Measurements from ENCODE around the gene TTC9B. TPM values are rescaled to one million over a fixed set of nuclear protein-coding genes. Genes with fewer than 3 reads are reported as not detected.
"Not testable (repeated sequence)": the region's sequence is repeated elsewhere in the genome, so short reads cannot be mapped to it uniquely, and the experiment has no call there.

Gene TTC9B
- total and polyA plus RNA-seq, 4 donors = 19.9 to 139 (median 83.9) TPM

- Histone ChIP-seq H3K4me1 (ENCODE audit: control insufficient read depth, insufficient read depth, low read length) (peaks cover 22% of the 10 kb centered on the region), H3K27me3 (ENCODE audit: control insufficient read depth, insufficient read depth, low read length) (no peaks in the 10 kb centered on the region), H3K4me3 (ENCODE audit: low read depth, low read length) (peak within 1 kb of the TSS; percentile 80), H3K36me3 (ENCODE audit: control insufficient read depth, insufficient read depth, low read length) (peaks cover 8% of the 10 kb centered on the region), H3K27ac (ENCODE audit: low read depth, low read length) (peak within 1 kb of the TSS; percentile 88), H3K9me3 (ENCODE audit: control insufficient read depth, insufficient read depth, low read length) (no peaks in the 10 kb centered on the region)
- WGBS (ENCODE audit: insufficient coverage) = under 1% methylated on average over 112 of the region's 116 CpGs
- peak; percentile 40 to 91 (median 64) for DNase-seq (ENCODE audit: low read depth in 4 of 6, low spot score in 6 of 6)
These were observed 27.0 kb downstream of the TTC9B start, which contains the start of gene MAP3K10 for GRCh38 chr19:40190891-40191835. Gene MAP3K10 (plus strand): TSS chr19:40191426. CDS start chr19:40192032, 606 bp downstream.

- no peak overlapping the region for H3K27ac ChIP-seq (ENCODE audit: low read depth, low read length)
- no peaks in the 10 kb centered on the region for H3K4me1 ChIP-seq (ENCODE audit: control insufficient read depth, insufficient read depth, low read length)
- 100% methylated on average over 1 of the region's 1 CpG for WGBS (ENCODE audit: insufficient coverage)
- no peaks in the 10 kb centered on the region for H3K9me3 ChIP-seq (ENCODE audit: control insufficient read depth, insufficient read depth, low read length)
- H3K36me3 ChIP-seq (ENCODE audit: control insufficient read depth, insufficient read depth, low read length) = no peaks in the 10 kb centered on the region
- H3K27me3 ChIP-seq (ENCODE audit: control insufficient read depth, insufficient read depth, low read length) = no peaks in the 10 kb centered on the region
- DNase-seq (ENCODE audit: low read depth in 4 of 6, low spot score in 6 of 6) = no peak
- no peak overlapping the region for H3K4me3 ChIP-seq (ENCODE audit: low read depth, low read length)
These were observed 33.9 kb downstream of the TTC9B start for GRCh38 chr19:40184273-40184672.

GRCh38 chr19:40178756-40179155 is 39.4 kb downstream of the TTC9B start:
- Histone ChIP-seq H3K4me1 (ENCODE audit: control insufficient read depth, insufficient read depth, low read length) (no peaks in the 10 kb centered on the region), H3K9me3 (ENCODE audit: control insufficient read depth, insufficient read depth, low read length) (no peaks in the 10 kb centered on the region), H3K27me3 (ENCODE audit: control insufficient read depth, insufficient read depth, low read length) (no peaks in the 10 kb centered on the region), H3K27ac (ENCODE audit: low read depth, low read length) (no peak overlapping the region), H3K4me3 (ENCODE audit: low read depth, low read length) (no peak overlapping the region), H3K36me3 (ENCODE audit: control insufficient read depth, insufficient read depth, low read length) (no peaks in the 10 kb centered on the region)
- no peak for DNase-seq (ENCODE audit: low read depth in 4 of 6, low spot score in 6 of 6)
- 87% methylated on average over 4 of the region's 4 CpGs for WGBS (ENCODE audit: insufficient coverage)

GRCh38 chr19:40177286-40178070 is 40.7 kb downstream of the TTC9B start:
- no peak overlapping the region for H3K4me3 ChIP-seq (ENCODE audit: low read depth, low read length)
- WGBS (ENCODE audit: insufficient coverage) = 79% methylated on average over 2 of the region's 5 CpGs
- no peaks in the 10 kb centered on the region for H3K27me3 ChIP-seq (ENCODE audit: control insufficient read depth, insufficient read depth, low read length)
- no peak for DNase-seq (ENCODE audit: low read depth in 4 of 6, low spot score in 6 of 6)
- H3K9me3 ChIP-seq (ENCODE audit: control insufficient read depth, insufficient read depth, low read length) = no peaks in the 10 kb centered on the region
- H3K4me1 ChIP-seq (ENCODE audit: control insufficient read depth, insufficient read depth, low read length) = no peaks in the 10 kb centered on the region
- H3K36me3 ChIP-seq (ENCODE audit: control insufficient read depth, insufficient read depth, low read length) = no peaks in the 10 kb centered on the region
- H3K27ac ChIP-seq (ENCODE audit: low read depth, low read length) = no peak overlapping the region

GRCh38 chr19:40175820-40176219 is 42.4 kb downstream of the TTC9B start:
- no peaks in the 10 kb centered on the region for H3K36me3 ChIP-seq (ENCODE audit: control insufficient read depth, insufficient read depth, low read length)
- H3K9me3 ChIP-seq (ENCODE audit: control insufficient read depth, insufficient read depth, low read length) = no peaks in the 10 kb centered on the region
- no CpG with 5 or more reads among the region's 5 CpGs for WGBS (ENCODE audit: insufficient coverage)
- no peaks in the 10 kb centered on the region for H3K4me1 ChIP-seq (ENCODE audit: control insufficient read depth, insufficient read depth, low read length)
- H3K27me3 ChIP-seq (ENCODE audit: control insufficient read depth, insufficient read depth, low read length) = no peaks in the 10 kb centered on the region
- no peak overlapping the region for H3K4me3 ChIP-seq (ENCODE audit: low read depth, low read length)
- no peak for DNase-seq (ENCODE audit: low read depth in 4 of 6, low spot score in 6 of 6)
- no peak overlapping the region for H3K27ac ChIP-seq (ENCODE audit: low read depth, low read length)

GRCh38 chr19:40174092-40174491 is 44.1 kb downstream of the TTC9B start:
- H3K4me1 ChIP-seq (ENCODE audit: control insufficient read depth, insufficient read depth, low read length) = no peaks in the 10 kb centered on the region
- 80% methylated on average over 2 of the region's 4 CpGs for WGBS (ENCODE audit: insufficient coverage)
- H3K27me3 ChIP-seq (ENCODE audit: control insufficient read depth, insufficient read depth, low read length) = no peaks in the 10 kb centered on the region
- no peaks in the 10 kb centered on the region for H3K36me3 ChIP-seq (ENCODE audit: control insufficient read depth, insufficient read depth, low read length)
- H3K4me3 ChIP-seq (ENCODE audit: low read depth, low read length) = no peak overlapping the region
- H3K27ac ChIP-seq (ENCODE audit: low read depth, low read length) = no peak overlapping the region
- no peaks in the 10 kb centered on the region for H3K9me3 ChIP-seq (ENCODE audit: control insufficient read depth, insufficient read depth, low read length)
- DNase-seq (ENCODE audit: low read depth in 4 of 6, low spot score in 6 of 6) = no peak

- H3K4me3 ChIP-seq (ENCODE audit: low read depth, low read length); H3K27me3 ChIP-seq (ENCODE audit: control insufficient read depth, insufficient read depth, low read length); DNase-seq (ENCODE audit: low read depth in 4 of 6, low spot score in 6 of 6); H3K4me1 ChIP-seq (ENCODE audit: control insufficient read depth, insufficient read depth, low read length); H3K9me3 ChIP-seq (ENCODE audit: control insufficient read depth, insufficient read depth, low read length); H3K27ac ChIP-seq (ENCODE audit: low read depth, low read length); H3K36me3 ChIP-seq (ENCODE audit: control insufficient read depth, insufficient read depth, low read length): not testable (repeated sequence)
- 79% methylated on average over 2 of the region's 4 CpGs for WGBS (ENCODE audit: insufficient coverage)
These were observed 46.9 kb downstream of the TTC9B start for GRCh38 chr19:40171293-40171692.

GRCh38 chr19:40170303-40170989 is 47.7 kb downstream of the TTC9B start:
- 81% methylated on average over 29 of the region's 39 CpGs for WGBS (ENCODE audit: insufficient coverage)
- H3K27me3 ChIP-seq (ENCODE audit: control insufficient read depth, insufficient read depth, low read length); H3K27ac ChIP-seq (ENCODE audit: low read depth, low read length): not testable (repeated sequence)

GRCh38 chr19:40169482-40170302 is 48.5 kb downstream of the TTC9B start:
- not testable (repeated sequence) for H3K4me1 ChIP-seq (ENCODE audit: control insufficient read depth, insufficient read depth, low read length); H3K36me3 ChIP-seq (ENCODE audit: control insufficient read depth, insufficient read depth, low read length); DNase-seq (ENCODE audit: low read depth in 4 of 6, low spot score in 6 of 6); H3K9me3 ChIP-seq (ENCODE audit: control insufficient read depth, insufficient read depth, low read length); H3K27ac ChIP-seq (ENCODE audit: low read depth, low read length); H3K4me3 ChIP-seq (ENCODE audit: low read depth, low read length); H3K27me3 ChIP-seq (ENCODE audit: control insufficient read depth, insufficient read depth, low read length)
- 68% methylated on average over 19 of the region's 30 CpGs for WGBS (ENCODE audit: insufficient coverage)

More at GRCh38 chr19:40170303-40170989, 47.7 kb downstream of the TTC9B start:
- not testable (repeated sequence) for H3K4me1 ChIP-seq (ENCODE audit: control insufficient read depth, insufficient read depth, low read length); H3K4me3 ChIP-seq (ENCODE audit: low read depth, low read length); H3K36me3 ChIP-seq (ENCODE audit: control insufficient read depth, insufficient read depth, low read length); DNase-seq (ENCODE audit: low read depth in 4 of 6, low spot score in 6 of 6); H3K9me3 ChIP-seq (ENCODE audit: control insufficient read depth, insufficient read depth, low read length)
